HEK293T (cell line): ENCODE data around the gene FILIP1L.

Source experiments
- ARNT ChIP-seq: fragments of 450-650 bp; IDR thresholded peaks from 2 replicates; pipeline ENCODE4 v1.6.1; 2017; ENCODE audit warnings: mild to moderate bottlenecking
- FOXA1 ChIP-seq: fragments of 450-650 bp; IDR thresholded peaks from 2 replicates; pipeline ENCODE4 v1.6.1; 2016; ENCODE audit warnings: mild to moderate bottlenecking
- FOXM1 ChIP-seq: fragments of 450-650 bp; IDR thresholded peaks from 2 replicates; pipeline ENCODE4 v1.6.1; 2017; ENCODE audit warnings: mild to moderate bottlenecking, borderline replicate concordance
- HDGF ChIP-seq: fragments of 450-650 bp; IDR thresholded peaks from 2 replicates; pipeline ENCODE4 v1.6.1; 2017; ENCODE audit warnings: antibody characterized with exemption, borderline replicate concordance
- L3MBTL2 ChIP-seq: fragments of 450-650 bp; conservative IDR thresholded peaks from 2 replicates; pipeline ENCODE4 v1.6.1; 2016; ENCODE audit warnings: mild to moderate bottlenecking
- SUZ12 ChIP-seq: fragments of 450-650 bp; IDR thresholded peaks from 2 replicates; pipeline ENCODE4 v1.6.1; 2016; ENCODE audit warnings: mild to moderate bottlenecking

GRCh38 chr3:100069472-100069871 lies 44.8 kb downstream of the FILIP1L start:
- no peak for TF ChIP-seq ARNT
- no peak for TF ChIP-seq SUZ12
- no peak for TF ChIP-seq HDGF
- TF ChIP-seq FOXA1: no peak
- no peak for TF ChIP-seq FOXM1
- TF ChIP-seq L3MBTL2: no peak
